HS-27A (cell line): Measurements from ENCODE around the gene ACOT13.
A peak's percentile ranks its signal among the peaks of the same experiment; 100 is the strongest.
"Not testable (repeated sequence)": the region's sequence is repeated elsewhere in the genome, so short reads cannot be mapped to it uniquely, and the experiment has no call there.

ENCODE experiments used
- DNase-seq: peaks from one replicate; pipeline ENCODE4 v3.0.0-alpha.2; 2012; ENCODE audit warnings: low read depth, missing footprints

The ACOT13 gene

GRCh38 chr6:24666641-24667377 lies at the start of gene ACOT13, which contains the start of gene TDP2:
TSS of gene ACOT13 (plus strand) at chr6:24667077. CDS start at chr6:24667264, 187 bp downstream.
TSS of gene TDP2 (minus strand) at chr6:24666899. CDS start at chr6:24666862, 37 bp downstream.
- DNase-seq = peak; percentile 96

- no peak for DNase-seq
Observed at GRCh38 chr6:24619661-24620060, 47.2 kb upstream of the ACOT13 start.

GRCh38 chr6:24620637-24621036 lies 46.2 kb upstream of the ACOT13 start:
- no peak for DNase-seq

GRCh38 chr6:24621626-24622289 lies 45.1 kb upstream of the ACOT13 start:
- DNase-seq = no peak

GRCh38 chr6:24630856-24631505 lies 35.9 kb upstream of the ACOT13 start:
- DNase-seq = no peak

- DNase-seq = no peak
Observed at GRCh38 chr6:24631671-24632070, 35.2 kb upstream of the ACOT13 start.

GRCh38 chr6:24632573-24632972 lies 34.3 kb upstream of the ACOT13 start:
- DNase-seq = no peak

GRCh38 chr6:24636681-24637080 lies 30.2 kb upstream of the ACOT13 start:
- no peak for DNase-seq

GRCh38 chr6:24640166-24640565 lies 26.7 kb upstream of the ACOT13 start:
- DNase-seq = no peak

GRCh38 chr6:24640631-24641030 lies 26.2 kb upstream of the ACOT13 start:
- DNase-seq = not testable (repeated sequence)

GRCh38 chr6:24642061-24642460 lies 24.8 kb upstream of the ACOT13 start:
- DNase-seq = no peak

- no peak for DNase-seq
Observed at GRCh38 chr6:24643920-24644319, 23.0 kb upstream of the ACOT13 start.

- DNase-seq = no peak
Observed at GRCh38 chr6:24644377-24644776, 22.5 kb upstream of the ACOT13 start.

- no peak for DNase-seq
Observed at GRCh38 chr6:24646771-24647170, 20.1 kb upstream of the ACOT13 start.

GRCh38 chr6:24648276-24648675 lies 18.6 kb upstream of the ACOT13 start:
- DNase-seq = no peak

GRCh38 chr6:24649691-24650090 lies 17.2 kb upstream of the ACOT13 start:
- DNase-seq = no peak

GRCh38 chr6:24650365-24650764 lies 16.5 kb upstream of the ACOT13 start:
- no peak for DNase-seq

GRCh38 chr6:24655215-24655614 lies 11.7 kb upstream of the ACOT13 start:
- no peak for DNase-seq

- no peak for DNase-seq
Observed at GRCh38 chr6:24658573-24659560, 8.0 kb upstream of the ACOT13 start.

- no peak for DNase-seq
Observed at GRCh38 chr6:24659561-24659960, 7.3 kb upstream of the ACOT13 start.

- no peak for DNase-seq
Observed at GRCh38 chr6:24660105-24660504, 6.8 kb upstream of the ACOT13 start.

GRCh38 chr6:24661759-24662158 lies 5.1 kb upstream of the ACOT13 start:
- DNase-seq = not testable (repeated sequence)
